Fibroblast of mammary gland (primary cell): ENCODE results near the gene RPL3.

Experiments
- DNase-seq: peaks from one replicate; pipeline ENCODE4 v3.0.0-alpha.2; 2010; ENCODE audit warnings: low read depth
- H3K4me3 ChIP-seq: 2 replicates; pipeline ENCODE4 v1.5.1; 2011; ENCODE audit warnings: low read depth, mild to moderate bottlenecking, low read length, moderate library complexity; ENCODE audit not compliant: control insufficient read depth
- TF ChIP-seq, protein P1 (sequence below): conservative IDR thresholded peaks from 2 replicates; pipeline ENCODE4 v1.5.1; 2011; ENCODE audit warnings: low read depth, low read length, inconsistent platforms; ENCODE audit not compliant: control insufficient read depth, insufficient read depth

Gene RPL3

GRCh38 chr22:39316440-39317083 is 2.9 kb downstream of the RPL3 start:
- DNase-seq: peak; percentile 94
- TF ChIP-seq, protein P1, sequence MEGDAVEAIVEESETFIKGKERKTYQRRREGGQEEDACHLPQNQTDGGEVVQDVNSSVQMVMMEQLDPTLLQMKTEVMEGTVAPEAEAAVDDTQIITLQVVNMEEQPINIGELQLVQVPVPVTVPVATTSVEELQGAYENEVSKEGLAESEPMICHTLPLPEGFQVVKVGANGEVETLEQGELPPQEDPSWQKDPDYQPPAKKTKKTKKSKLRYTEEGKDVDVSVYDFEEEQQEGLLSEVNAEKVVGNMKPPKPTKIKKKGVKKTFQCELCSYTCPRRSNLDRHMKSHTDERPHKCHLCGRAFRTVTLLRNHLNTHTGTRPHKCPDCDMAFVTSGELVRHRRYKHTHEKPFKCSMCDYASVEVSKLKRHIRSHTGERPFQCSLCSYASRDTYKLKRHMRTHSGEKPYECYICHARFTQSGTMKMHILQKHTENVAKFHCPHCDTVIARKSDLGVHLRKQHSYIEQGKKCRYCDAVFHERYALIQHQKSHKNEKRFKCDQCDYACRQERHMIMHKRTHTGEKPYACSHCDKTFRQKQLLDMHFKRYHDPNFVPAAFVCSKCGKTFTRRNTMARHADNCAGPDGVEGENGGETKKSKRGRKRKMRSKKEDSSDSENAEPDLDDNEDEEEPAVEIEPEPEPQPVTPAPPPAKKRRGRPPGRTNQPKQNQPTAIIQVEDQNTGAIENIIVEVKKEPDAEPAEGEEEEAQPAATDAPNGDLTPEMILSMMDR: peak; percentile 96
- peak overlapping the region; percentile 99 for H3K4me3 ChIP-seq

- no peak for DNase-seq
- peak overlapping the region; percentile 99 for H3K4me3 ChIP-seq
- TF ChIP-seq, protein P1: no peak
These were observed 4.0 kb downstream of the RPL3 start for GRCh38 chr22:39315389-39315788.

DNA sequence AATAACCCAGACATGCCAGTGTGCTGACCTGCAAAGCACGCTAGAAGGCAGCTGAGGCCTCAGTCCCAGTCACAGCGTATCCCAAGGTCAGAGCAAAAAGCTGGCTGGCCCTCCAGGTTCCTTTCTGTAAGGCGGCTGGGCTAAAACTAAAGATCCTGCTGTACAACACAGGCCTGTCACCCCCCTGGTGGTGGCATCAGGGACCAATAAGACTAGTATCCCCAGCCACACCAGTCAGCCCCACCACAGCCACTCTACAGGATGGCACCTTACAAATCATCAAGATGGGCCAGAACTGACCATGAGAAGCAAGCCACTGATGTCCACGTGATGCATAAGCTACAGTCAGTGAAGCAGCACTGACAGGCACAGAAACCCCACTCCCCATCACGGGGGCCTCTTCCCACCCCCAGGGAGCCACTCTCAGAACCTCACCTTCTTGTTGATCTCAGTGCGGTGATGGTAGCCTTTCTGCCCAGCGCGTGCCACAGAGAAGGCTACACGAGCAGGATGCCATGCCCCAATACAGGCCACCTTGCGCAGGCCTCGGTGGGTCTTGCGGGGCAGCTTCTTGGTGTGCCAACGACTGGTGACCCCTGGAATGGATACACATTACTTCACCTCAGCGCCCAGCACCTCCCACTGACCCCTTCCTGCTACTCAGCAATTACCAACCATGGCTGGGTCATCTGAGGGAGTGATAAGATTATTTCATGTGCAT is 5.0 kb downstream of the RPL3 start:
- H3K4me3 ChIP-seq: no peak overlapping the region
- TF ChIP-seq, protein P1: no peak
- DNase-seq: no peak

- TF ChIP-seq, protein P1: no peak
- H3K4me3 ChIP-seq: no peak overlapping the region
- DNase-seq: no peak
These were observed 6.0 kb downstream of the RPL3 start for GRCh38 chr22:39313258-39314001.

- TF ChIP-seq, protein P1: no peak
- H3K4me3 ChIP-seq: no peak overlapping the region
- no peak for DNase-seq
These were observed 7.0 kb downstream of the RPL3 start for GRCh38 chr22:39312410-39312809.

DNA sequence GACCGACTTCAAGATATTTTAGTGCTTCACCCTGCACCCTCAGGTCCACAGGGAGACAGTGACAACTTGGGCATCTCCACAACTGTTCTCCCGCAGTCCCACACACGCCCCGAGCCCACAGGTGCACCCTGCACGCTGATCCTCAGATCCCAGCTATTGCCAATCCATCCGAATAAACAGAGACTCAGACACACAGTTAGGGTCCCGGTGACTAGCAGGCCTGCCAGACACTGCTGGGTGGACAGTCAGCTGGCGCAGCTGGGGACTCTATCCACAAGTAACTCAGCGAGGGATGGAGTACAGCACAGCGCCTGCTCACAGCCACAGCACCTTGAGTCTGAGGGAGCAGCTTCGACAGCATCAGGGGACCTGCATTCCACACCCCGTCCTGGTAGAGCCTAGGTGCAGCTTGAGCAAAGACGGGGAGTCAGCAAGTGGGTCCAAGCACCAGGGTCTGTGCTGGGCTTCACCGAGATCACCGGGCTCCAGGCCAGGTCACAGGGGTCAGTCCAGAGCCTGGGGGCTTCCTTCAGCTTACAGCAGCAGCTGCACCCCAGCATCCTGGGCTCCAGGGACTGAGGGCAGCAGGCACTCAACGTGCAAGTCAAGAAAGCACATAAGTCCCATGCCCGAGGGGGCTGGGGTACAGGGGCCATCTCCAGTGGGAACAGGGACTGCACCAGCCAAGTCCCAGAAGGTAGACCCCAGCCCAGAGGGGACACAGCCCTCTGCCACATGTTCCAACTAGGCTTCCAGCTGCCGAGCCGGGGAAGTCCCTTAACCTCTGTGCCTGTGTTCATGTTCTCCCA is 7.6 kb downstream of the RPL3 start:
- no peak for DNase-seq
- no peak overlapping the region for H3K4me3 ChIP-seq
- TF ChIP-seq, protein P1: no peak
